Measurements from ENCODE around the gene WNK1.

Gene WNK1

GRCh38 chr12:912466-913235, 160.3 kb downstream of the WNK1 start:
- no peaks in the 10 kb centered on the region for H3K27me3 ChIP-seq (ENCODE audit: insufficient read depth, low read depth)
- no peak overlapping the region for H3K4me3 ChIP-seq (IDR thresholded peaks at IDR 0.05; ENCODE audit: insufficient read depth, low read depth, low read length)
- no peak overlapping the region for H3K27ac ChIP-seq
- no peaks in the 10 kb centered on the region for H3K79me2 ChIP-seq (ENCODE audit: insufficient read depth, low read depth)
- no peak overlapping the region for H2AFZ ChIP-seq (ENCODE audit: low read depth)
- H3K4me2 ChIP-seq = no peak overlapping the region
- no peak overlapping the region for H3K9ac ChIP-seq
- peaks cover 7% of the 10 kb centered on the region for H3K4me1 ChIP-seq (ENCODE audit: low read depth, poor library complexity, severe bottlenecking)
- peaks cover 14% of the 10 kb centered on the region for H3K36me3 ChIP-seq (ENCODE audit: insufficient read depth)
- H4K20me1 ChIP-seq (ENCODE audit: insufficient read depth) = no peaks in the 10 kb centered on the region
- TF ChIP-seq CTCF (conservative IDR thresholded peaks at IDR 0.05; ENCODE audit: low read depth, low read length) = no peak

DNA sequence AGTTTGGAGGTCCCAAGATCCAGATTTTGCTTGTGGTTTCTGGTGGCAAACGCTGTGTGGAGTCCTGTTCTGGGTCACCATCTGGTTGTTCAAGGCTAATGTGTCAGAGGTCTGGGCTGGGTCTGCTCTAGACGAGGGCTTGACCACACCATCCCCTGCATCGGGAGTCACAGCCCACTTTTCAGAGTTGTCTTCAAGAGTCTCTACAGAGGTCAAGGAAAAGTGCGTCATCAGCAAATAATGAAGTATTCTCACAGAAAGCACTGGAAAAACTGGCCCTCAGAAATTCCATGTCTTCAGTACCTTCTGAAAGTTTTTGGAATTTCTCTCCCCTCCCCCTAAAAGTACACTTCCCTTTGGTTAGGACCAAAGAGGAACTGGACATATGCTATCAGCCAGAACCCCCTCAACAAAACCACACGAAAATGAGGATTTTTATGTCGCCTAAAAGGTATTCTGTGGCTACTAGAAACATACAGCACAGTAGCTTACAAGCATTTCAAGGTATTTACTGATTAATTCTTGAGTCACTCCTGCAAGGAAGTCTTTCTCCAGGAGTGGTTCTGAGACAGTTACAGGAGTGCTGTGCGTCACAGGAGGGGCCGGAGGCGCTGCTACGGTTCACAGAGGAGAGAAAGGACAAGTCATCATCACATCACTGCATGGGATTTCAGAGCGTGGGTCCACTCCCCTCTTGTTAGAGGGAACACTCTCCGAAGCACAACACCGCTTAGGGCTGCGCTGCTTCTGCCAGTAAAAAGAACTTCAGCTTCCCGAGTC, 161.7 kb downstream of the WNK1 start:
- Histone ChIP-seq H2AFZ (ENCODE audit: low read depth) (no peak overlapping the region), H3K27ac (no peak overlapping the region), H3K4me3 (IDR thresholded peaks at IDR 0.05; ENCODE audit: insufficient read depth, low read depth, low read length) (no peak overlapping the region), H3K4me1 (ENCODE audit: low read depth, poor library complexity, severe bottlenecking) (peaks cover 7% of the 10 kb centered on the region), H3K9ac (no peak overlapping the region), H3K4me2 (no peak overlapping the region), H3K79me2 (ENCODE audit: insufficient read depth, low read depth) (no peaks in the 10 kb centered on the region), H3K27me3 (ENCODE audit: insufficient read depth, low read depth) (no peaks in the 10 kb centered on the region), H4K20me1 (ENCODE audit: insufficient read depth) (no peaks in the 10 kb centered on the region), H3K36me3 (ENCODE audit: insufficient read depth) (peaks cover 12% of the 10 kb centered on the region)
- no peak for TF ChIP-seq CTCF (conservative IDR thresholded peaks at IDR 0.05; ENCODE audit: low read depth, low read length)

DNA sequence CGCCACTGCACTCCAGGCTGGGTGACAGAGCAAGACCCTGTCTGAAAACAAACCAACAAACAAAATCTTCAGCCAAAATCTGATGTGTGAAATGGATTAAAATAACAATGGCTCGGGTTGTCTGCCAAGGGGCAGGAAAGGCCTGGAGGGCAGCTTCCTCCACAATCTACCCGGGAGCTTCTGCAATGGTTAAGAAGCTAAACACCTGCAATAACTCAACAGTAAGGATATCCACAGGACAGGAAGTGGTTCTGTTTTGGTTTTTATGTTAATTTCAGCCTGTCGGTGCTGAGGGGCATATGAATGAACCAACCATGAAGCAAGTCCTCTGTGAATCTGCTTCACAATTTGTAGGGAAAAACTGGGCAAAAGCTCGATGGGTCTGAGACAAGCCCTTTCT, 162.7 kb downstream of the WNK1 start:
- no peak overlapping the region for H3K9ac ChIP-seq
- H3K4me2 ChIP-seq = no peak overlapping the region
- H3K79me2 ChIP-seq (ENCODE audit: insufficient read depth, low read depth) = no peaks in the 10 kb centered on the region
- no peak overlapping the region for H2AFZ ChIP-seq (ENCODE audit: low read depth)
- no peak overlapping the region for H3K27ac ChIP-seq
- no peaks in the 10 kb centered on the region for H4K20me1 ChIP-seq (ENCODE audit: insufficient read depth)
- peaks cover 12% of the 10 kb centered on the region for H3K36me3 ChIP-seq (ENCODE audit: insufficient read depth)
- no peak overlapping the region for H3K4me3 ChIP-seq (IDR thresholded peaks at IDR 0.05; ENCODE audit: insufficient read depth, low read depth, low read length)
- no peak for TF ChIP-seq CTCF (conservative IDR thresholded peaks at IDR 0.05; ENCODE audit: low read depth, low read length)
- no peaks in the 10 kb centered on the region for H3K27me3 ChIP-seq (ENCODE audit: insufficient read depth, low read depth)
- peaks cover 7% of the 10 kb centered on the region for H3K4me1 ChIP-seq (ENCODE audit: low read depth, poor library complexity, severe bottlenecking)

DNA sequence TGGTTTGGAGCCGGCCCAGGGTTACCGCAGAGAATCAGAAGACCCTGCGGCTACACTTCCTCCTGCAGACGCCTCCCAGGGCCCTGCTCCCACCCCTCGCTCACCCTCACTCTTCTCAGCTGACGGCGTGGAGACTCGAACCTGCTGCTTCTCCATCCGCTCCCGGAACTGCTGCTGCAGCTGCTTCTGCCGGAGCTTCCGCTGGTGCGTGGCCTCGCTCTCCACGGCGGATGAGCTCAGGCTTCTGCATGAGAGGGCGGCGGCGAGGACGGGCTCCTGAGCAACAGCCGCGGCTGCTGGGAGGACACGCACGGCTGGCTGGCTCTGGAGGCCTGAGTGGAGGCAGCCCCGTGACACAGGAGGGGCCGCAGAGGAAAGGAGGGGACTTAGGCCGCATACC, 163.9 kb downstream of the WNK1 start:
- H3K9ac ChIP-seq = no peak overlapping the region
- TF ChIP-seq CTCF (conservative IDR thresholded peaks at IDR 0.05; ENCODE audit: low read depth, low read length) = no peak
- H3K4me1 ChIP-seq (ENCODE audit: low read depth, poor library complexity, severe bottlenecking) = peaks cover 7% of the 10 kb centered on the region
- no peaks in the 10 kb centered on the region for H4K20me1 ChIP-seq (ENCODE audit: insufficient read depth)
- H3K4me3 ChIP-seq (IDR thresholded peaks at IDR 0.05; ENCODE audit: insufficient read depth, low read depth, low read length) = no peak overlapping the region
- H2AFZ ChIP-seq (ENCODE audit: low read depth) = no peak overlapping the region
- H3K27me3 ChIP-seq (ENCODE audit: insufficient read depth, low read depth) = no peaks in the 10 kb centered on the region
- peaks cover 11% of the 10 kb centered on the region for H3K36me3 ChIP-seq (ENCODE audit: insufficient read depth)
- no peak overlapping the region for H3K27ac ChIP-seq
- H3K79me2 ChIP-seq (ENCODE audit: insufficient read depth, low read depth) = no peaks in the 10 kb centered on the region
- H3K4me2 ChIP-seq = no peak overlapping the region
